ENCODE results near the gene SLC40A1.

SLC40A1 gene

GRCh38 chr2:189560273-189560586 is 20.4 kb downstream of the SLC40A1 start:
- no peak for DNase-seq (ENCODE audit: low read depth)
- TF ChIP-seq, protein P1, sequence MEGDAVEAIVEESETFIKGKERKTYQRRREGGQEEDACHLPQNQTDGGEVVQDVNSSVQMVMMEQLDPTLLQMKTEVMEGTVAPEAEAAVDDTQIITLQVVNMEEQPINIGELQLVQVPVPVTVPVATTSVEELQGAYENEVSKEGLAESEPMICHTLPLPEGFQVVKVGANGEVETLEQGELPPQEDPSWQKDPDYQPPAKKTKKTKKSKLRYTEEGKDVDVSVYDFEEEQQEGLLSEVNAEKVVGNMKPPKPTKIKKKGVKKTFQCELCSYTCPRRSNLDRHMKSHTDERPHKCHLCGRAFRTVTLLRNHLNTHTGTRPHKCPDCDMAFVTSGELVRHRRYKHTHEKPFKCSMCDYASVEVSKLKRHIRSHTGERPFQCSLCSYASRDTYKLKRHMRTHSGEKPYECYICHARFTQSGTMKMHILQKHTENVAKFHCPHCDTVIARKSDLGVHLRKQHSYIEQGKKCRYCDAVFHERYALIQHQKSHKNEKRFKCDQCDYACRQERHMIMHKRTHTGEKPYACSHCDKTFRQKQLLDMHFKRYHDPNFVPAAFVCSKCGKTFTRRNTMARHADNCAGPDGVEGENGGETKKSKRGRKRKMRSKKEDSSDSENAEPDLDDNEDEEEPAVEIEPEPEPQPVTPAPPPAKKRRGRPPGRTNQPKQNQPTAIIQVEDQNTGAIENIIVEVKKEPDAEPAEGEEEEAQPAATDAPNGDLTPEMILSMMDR (IDR thresholded peaks at IDR 0.05; ENCODE audit: low read depth, low read length, missing control alignments): no peak
- no peak overlapping the region for H3K4me3 ChIP-seq (ENCODE audit: low read depth, low read length)
- in situ Hi-C loops (cut with HindIII; ENCODE audit: low sequenced_read_pairs): no loop called here

DNA sequence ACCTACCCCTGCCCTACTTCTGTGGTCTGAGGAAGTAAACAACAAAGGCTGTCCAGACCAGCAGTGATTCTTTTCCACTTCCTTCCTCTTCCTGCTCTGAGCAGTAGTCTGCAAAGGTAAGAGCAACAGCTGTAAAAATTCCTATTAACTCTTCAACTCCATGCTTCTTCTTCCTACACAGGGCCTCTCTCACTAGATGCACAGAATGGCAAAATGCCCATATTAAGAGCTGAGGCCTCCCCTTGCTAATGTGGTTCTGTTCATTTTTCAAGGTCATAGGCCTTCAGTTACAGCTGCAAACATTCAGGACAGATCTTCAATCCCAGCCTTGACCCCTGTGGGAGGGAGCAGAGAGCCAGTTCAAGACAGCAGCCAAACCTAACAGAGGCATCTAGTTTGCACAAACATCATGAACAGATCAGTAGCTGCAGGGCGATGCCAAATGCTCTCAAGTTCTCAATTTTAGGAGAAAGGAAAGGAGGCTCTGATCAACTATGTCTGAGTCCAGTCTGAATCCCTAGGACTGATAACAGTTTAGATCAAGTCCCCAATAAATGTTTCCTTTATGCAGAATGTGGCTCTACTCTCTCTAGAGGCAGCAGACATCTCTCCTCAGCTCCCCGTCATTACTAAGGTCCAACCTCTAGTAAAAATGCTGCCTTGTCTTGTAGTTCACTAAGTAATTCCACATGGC is 20.9 kb downstream of the SLC40A1 start:
- no peak for DNase-seq (ENCODE audit: low read depth)
- no peak overlapping the region for H3K4me3 ChIP-seq (ENCODE audit: low read depth, low read length)
- TF ChIP-seq, protein P1 (IDR thresholded peaks at IDR 0.05; ENCODE audit: low read depth, low read length, missing control alignments): no peak
- in situ Hi-C loops (cut with HindIII; ENCODE audit: low sequenced_read_pairs): no loop called here

DNA sequence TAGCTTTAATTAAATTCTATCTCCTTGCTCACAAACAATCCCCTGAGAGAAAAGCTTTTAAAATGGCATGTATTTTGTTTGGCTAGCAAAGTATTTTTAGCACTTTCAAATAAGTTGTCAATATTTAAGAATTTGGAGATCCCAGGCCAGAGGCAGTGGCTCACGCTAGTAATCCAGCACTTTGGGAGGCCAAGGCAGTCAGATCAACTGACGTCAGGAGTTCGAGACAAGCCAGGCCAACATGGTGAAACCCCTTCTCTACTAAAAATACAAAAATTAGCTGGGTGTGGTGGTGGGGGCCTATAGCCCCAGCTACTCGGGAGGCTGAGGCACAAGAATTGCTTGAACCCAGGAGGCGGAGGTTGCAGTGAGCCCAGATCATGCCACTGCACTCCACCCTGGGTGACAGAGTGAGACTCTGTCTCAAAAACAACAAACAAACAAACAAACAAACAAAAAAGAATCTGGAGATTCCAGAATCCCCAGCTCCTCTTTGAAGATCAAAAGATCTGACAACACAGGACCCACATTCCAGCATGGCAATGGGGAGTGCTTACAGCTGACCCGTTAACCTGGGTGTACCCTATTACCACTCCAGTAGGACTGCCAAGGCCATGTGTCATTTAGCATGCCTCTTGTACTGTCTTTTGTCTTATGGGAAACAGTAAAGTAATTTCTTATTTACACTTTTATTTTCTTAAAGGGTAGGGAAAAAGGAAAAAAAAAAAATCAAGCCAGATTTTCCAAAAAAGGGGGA is 21.9 kb downstream of the SLC40A1 start:
- TF ChIP-seq, protein P1 (IDR thresholded peaks at IDR 0.05; ENCODE audit: low read depth, low read length, missing control alignments): no peak
- H3K4me3 ChIP-seq (ENCODE audit: low read depth, low read length): no peak overlapping the region
- no peak for DNase-seq (ENCODE audit: low read depth)
- in situ Hi-C loops (cut with HindIII; ENCODE audit: low sequenced_read_pairs): no loop called here

DNA sequence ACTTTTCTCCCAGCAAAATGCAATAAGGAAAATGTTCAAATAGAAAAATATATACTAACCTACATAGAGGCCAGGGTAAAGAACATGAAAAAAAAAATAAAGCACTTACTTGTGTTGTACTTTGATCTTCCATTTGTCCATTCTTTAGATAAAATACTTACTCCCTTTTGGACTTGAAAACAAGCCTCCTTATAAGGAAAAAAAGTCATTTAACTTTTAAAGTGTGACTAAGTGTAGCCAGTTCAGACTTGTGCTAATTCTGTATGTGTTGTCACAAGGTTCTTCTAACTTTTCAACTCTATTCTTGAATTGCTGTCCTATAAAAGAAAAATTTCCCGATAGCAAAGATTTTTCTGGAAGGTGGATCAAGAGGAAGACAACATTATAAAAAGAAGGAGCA is 23.2 kb downstream of the SLC40A1 start:
- in situ Hi-C loops (cut with HindIII; ENCODE audit: low sequenced_read_pairs): no loop called here
- H3K4me3 ChIP-seq (ENCODE audit: low read depth, low read length): no peak overlapping the region
- DNase-seq (ENCODE audit: low read depth): no peak
- TF ChIP-seq, protein P1 (IDR thresholded peaks at IDR 0.05; ENCODE audit: low read depth, low read length, missing control alignments): no peak

DNA sequence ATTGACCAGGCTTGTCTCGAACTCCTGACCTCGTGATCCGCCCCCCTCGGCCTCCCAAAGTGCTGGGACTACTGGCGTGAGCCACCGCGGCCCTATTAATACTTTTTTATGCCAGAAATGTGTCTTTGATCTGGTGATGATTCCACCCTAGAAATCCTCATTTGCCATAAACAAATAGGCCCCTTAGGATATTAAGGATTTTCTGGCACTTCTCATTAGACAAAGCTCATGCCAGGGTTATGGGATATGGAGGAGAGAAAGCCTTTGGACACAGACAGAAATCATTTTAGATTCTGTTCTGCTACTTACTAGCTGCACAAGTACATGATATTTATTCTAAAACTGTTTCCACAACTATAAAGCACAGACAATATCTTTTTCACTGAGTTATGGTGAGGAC is 24.1 kb downstream of the SLC40A1 start:
- TF ChIP-seq, protein P1 (IDR thresholded peaks at IDR 0.05; ENCODE audit: low read depth, low read length, missing control alignments): no peak
- no peak overlapping the region for H3K4me3 ChIP-seq (ENCODE audit: low read depth, low read length)
- no peak for DNase-seq (ENCODE audit: low read depth)
- in situ Hi-C loops (cut with HindIII; ENCODE audit: low sequenced_read_pairs): no loop called here

GRCh38 chr2:189555232-189555631 is 25.4 kb downstream of the SLC40A1 start:
- in situ Hi-C loops (cut with HindIII; ENCODE audit: low sequenced_read_pairs): no loop called here
- TF ChIP-seq, protein P1 (IDR thresholded peaks at IDR 0.05; ENCODE audit: low read depth, low read length, missing control alignments): no peak

More at GRCh38 chr2:189555232-189555631, 25.4 kb downstream of the SLC40A1 start:
- DNase-seq (ENCODE audit: low read depth): no peak
- H3K4me3 ChIP-seq (ENCODE audit: low read depth, low read length): no peak overlapping the region
